CD4-positive, alpha-beta T cell treated with Interleukin-15 for 4 hours (primary cell): ENCODE results near the gene PAPLN.
"Not testable (repeated sequence)": the region's sequence is repeated elsewhere in the genome, so short reads cannot be mapped to it uniquely, and the experiment has no call there.

Experiments used
- DNase-seq: peaks from one replicate; pipeline ENCODE4 v3.0.0-alpha.2; 2020; ENCODE audit warnings: low spot score

Gene PAPLN, protein sequence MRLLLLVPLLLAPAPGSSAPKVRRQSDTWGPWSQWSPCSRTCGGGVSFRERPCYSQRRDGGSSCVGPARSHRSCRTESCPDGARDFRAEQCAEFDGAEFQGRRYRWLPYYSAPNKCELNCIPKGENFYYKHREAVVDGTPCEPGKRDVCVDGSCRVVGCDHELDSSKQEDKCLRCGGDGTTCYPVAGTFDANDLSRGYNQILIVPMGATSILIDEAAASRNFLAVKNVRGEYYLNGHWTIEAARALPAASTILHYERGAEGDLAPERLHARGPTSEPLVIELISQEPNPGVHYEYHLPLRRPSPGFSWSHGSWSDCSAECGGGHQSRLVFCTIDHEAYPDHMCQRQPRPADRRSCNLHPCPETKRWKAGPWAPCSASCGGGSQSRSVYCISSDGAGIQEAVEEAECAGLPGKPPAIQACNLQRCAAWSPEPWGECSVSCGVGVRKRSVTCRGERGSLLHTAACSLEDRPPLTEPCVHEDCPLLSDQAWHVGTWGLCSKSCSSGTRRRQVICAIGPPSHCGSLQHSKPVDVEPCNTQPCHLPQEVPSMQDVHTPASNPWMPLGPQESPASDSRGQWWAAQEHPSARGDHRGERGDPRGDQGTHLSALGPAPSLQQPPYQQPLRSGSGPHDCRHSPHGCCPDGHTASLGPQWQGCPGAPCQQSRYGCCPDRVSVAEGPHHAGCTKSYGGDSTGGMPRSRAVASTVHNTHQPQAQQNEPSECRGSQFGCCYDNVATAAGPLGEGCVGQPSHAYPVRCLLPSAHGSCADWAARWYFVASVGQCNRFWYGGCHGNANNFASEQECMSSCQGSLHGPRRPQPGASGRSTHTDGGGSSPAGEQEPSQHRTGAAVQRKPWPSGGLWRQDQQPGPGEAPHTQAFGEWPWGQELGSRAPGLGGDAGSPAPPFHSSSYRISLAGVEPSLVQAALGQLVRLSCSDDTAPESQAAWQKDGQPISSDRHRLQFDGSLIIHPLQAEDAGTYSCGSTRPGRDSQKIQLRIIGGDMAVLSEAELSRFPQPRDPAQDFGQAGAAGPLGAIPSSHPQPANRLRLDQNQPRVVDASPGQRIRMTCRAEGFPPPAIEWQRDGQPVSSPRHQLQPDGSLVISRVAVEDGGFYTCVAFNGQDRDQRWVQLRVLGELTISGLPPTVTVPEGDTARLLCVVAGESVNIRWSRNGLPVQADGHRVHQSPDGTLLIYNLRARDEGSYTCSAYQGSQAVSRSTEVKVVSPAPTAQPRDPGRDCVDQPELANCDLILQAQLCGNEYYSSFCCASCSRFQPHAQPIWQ

DNA sequence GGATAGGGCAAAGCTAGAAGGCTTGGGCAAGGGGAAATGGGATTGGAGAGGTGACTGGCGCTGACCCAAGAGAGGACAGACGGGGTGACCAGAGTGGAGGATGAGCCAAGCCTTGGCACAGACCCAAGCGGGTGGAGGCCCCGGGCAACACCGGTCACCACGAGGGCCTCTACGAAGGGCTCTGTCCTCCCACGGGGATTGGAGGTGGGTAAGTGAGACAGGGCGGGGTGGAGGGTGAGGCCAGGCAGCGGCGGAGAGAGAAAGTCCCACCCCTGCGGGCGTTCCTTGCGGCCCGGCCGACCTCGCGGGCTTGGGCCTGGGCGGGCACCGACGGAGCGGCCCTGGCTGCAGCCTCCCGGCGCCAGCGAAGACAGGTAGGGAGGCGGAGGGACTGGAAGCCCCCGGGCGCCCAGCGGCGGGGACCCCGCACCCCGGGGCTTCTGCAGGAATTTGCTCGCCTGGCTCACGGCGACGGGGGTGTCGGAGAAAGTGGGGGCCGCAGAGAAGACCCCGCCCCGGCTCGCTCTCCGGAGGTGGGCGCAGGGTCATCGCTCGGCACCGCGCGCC, at the start of gene PAPLN:
TSS of gene PAPLN (plus strand) at position 288 of the 567 bp plus-strand sequence. CDS start 2,273 bp downstream, outside the sequence.
- DNase-seq: no peak

DNA sequence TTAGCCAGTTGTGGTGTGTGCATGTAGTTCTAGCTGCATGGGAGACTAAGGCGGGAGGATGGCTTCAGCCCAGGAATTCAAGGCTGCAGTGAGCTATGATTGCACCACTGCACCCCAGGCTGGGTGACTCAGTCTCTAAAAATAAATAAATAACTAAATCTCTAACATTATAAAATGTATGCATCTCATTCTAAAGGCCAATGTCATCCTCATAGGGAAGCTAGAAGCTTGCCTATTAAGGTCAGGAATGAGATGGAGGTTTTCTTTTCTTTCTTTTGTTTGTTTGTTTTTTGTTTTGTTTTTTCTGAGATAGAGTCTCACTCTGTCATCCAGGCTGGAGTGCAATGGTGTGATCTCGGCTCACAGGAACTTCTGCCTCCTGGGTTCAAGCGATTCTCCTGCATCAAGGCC, 48.8 kb upstream of the PAPLN start:
- DNase-seq: no peak

DNA sequence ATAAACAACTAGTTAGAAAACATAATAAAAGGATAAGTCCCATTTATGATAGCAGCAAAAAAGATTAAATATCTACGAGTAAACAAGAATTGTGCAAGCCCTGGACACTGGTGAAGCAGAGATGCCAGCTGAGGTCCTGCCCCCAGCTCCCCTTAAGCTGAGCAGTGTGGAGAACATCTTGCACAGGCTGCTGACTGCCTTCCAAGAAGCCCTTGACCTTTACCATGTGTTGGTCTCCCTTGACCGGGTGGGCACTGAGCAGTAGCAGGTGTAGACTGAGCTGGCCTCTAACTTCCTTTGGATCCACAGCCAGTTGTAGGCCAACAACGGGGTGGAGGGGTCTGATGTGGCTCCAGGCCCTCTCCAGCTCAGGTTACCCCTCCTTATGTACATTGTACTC, 47.7 kb upstream of the PAPLN start:
- no peak for DNase-seq

DNA sequence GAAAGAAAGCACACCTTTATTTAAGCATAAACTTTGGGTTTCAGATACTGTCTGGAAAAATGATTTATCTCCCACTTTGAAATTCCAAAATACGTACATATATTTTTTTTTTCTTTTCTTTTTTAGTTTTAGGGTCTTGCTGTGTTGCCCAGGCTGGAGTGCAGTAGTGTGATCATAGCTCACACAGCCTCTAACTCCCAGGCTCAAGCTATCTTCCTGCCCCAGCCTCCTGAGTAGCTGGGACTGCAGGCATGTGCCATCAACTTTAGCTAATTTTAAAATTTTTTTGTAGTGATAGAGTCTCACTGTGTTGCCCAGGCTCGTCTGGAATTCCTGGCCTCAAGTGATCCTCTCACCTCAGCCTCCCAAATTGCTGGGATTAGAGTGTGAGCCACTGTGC, 45.9 kb upstream of the PAPLN start:
- DNase-seq: no peak

DNA sequence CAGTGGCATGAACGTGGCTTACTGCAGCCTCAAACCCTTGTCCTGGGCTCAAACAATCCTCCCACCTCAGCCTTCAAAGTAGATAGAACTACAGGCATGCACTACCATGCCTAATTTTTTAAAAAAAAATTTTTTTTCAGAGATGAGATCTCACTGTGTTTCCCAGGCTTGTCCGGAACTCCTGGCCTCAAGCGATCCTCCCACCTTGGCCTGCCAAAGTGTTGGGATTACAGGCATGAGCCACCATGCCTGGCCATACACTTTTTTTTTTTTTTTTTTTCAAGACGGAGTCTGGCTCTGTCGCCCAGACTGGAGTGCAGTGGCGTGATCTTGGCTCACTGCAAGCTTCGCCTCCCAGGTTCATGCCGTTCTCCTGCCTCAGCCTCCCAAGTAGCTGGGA, 43.0 kb upstream of the PAPLN start:
- not testable (repeated sequence) for DNase-seq

DNA sequence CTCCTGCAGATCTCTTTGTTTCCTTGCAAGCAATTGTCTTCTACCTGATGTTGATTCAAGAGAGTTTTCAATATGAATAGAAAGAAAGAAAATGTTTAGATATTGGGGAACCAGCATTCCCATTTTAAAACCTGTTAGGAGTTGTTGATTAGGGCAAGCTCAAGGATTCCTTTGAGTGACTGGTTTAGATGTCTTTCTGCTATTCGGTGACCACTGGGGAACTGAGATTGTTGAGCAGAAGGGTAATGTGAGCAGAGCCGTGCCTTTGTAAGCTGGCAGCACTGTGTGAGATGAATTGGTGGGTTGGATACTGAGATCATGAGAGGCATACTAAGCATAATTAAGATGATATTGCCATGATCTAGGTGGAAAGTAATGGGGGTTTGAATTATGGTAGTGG, 39.1 kb upstream of the PAPLN start:
- no peak for DNase-seq

DNA sequence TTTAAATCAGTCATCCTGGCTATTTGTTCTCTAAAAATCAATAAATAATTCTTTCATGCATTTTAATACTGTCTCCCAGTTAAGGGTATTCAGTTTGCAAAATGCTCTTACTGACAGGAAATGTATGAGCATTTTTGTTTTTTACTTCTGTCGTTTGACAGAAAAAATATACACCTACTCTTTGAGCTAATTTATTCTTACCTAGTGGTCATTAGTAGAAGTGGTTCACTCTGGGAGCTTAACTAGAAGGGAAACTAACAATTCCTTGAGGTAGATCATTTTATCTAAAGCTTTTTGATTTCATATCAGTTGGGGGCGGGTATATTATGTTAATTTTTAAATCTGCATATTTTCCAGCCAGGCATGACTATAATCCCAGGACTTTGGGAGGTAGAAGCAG, 33.8 kb upstream of the PAPLN start:
- no peak for DNase-seq

DNA sequence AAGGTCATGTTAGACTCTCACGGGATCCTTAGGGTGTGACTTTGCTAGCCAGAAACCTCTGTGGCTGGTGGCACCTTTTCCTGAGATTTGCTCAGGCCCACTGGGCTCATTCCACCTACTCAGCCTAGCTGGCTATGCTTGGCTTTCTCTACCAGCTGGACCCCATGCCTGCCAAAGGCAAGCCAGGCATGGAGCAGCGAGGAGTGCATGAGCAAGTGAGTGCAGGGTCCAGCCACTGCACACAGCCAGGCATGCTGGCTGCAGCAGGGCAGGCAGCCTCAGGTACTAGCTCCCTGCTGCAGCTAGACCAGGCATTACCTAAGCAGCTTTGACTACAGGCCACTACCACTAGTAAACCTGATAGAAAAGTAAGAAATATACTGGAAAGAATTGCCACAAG, 29.7 kb upstream of the PAPLN start:
- no peak for DNase-seq

DNA sequence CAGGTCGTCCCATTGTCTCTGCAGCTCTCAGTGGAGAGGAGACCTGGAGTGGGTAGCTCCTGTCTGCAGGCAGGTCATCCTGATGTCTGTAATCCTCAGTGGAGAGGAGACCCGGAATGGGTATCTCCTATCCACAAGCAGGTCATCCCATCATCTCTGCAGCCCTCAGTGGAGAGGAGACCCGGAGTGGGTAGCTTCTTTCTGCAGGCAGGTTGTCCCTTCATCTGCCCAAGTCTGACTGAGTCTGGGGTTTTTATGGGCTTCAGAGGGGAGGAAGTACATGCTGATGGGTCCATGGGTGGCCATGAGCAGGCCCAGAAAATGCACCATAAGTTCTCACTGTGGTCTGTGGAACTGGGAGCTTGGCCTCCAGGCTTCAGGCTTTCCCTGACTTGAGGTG, 28.9 kb upstream of the PAPLN start:
- no peak for DNase-seq

DNA sequence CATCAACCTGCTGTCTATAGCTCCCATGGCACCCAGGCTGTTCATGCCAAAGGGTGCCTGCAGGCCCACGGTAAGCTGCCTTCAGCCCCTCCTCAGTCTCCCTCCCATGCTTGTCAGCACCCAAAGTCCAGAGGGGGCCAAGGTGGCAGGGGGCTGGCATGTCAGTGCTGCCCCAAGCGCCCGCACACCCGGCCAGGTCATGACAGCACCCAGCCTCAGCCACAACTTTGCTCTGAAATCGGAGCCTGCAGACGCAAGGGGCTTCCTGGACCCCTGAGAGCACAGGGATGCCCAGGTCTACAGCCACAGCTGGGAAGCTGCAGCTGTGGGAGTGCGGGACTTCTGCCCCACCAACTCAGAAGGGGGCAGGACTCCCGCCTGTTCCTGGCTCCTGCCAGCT, 28.5 kb upstream of the PAPLN start:
- DNase-seq: no peak

DNA sequence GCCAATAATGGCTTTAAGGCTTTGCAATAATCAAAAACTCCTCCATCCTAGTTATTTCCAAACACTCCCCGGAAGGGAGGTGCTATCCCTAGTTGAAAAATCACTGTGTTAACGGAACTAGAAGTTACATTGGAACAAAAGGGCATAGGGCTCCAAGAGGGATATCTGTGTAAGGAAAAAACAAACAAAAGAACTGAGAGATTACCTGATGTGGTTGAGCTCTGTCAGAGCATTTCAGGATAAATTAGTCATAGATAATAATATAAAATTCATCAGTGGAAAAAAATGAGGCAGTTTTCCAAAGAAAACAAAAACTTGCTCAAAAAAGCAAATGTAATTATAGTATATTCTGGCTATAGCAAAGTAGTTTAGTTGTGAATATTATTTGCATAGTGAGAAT, 27.4 kb upstream of the PAPLN start:
- no peak for DNase-seq

DNA sequence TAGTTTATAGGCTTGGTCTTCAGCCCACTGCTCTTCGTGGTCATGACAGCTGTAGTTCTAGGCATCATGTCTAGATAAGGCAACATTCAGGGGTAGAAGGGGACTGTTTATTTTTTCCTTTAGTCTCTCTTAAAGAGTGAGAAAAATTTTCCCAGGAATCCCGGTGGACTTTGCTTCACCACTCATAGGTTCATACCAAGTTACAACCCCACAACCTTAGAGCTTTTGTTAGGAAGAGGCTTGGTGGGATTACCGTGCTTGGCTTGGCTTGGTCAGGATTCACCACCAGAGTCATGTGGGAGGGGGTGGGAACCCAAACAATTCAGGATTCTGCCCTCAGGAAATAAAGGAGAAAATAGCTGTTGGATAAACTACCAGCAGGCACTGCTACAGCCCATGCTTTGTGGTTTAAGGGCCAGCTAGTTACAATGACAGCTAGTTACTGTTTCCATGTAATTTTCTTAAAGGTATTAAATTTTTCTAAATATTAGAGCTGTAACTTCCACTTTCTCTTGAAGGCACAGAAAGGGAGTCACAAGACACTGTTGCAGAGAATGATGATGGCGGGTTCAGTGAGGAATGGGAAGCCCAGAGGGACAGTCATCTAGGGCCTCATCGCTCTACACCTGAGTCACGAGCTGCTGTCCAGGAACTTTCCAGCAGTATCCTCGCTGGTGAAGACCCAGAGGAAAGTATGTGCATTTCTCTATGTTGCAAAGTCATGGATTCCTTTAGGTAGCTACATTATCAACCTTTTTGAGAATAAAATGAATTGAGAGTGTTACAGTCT, 25.9 kb upstream of the PAPLN start:
- DNase-seq: no peak

DNA sequence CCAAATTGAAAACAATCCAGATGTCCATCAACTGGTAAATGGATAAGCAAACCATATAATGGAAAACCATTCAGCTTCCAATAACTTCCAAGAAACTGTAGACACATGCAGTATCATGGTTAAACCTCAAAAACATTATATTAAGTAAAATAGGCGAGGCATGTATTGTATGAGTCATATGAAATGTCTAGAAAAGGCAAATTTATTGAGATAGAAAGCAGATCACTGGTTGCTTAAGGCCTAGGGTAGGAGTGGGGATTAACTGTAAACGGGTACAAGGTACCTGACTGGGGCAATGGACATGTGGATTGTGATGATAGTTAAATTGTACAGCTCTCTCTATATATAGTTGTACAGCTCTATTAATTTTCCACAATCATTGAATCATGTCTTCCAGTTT, 21.3 kb upstream of the PAPLN start:
- DNase-seq: no peak

DNA sequence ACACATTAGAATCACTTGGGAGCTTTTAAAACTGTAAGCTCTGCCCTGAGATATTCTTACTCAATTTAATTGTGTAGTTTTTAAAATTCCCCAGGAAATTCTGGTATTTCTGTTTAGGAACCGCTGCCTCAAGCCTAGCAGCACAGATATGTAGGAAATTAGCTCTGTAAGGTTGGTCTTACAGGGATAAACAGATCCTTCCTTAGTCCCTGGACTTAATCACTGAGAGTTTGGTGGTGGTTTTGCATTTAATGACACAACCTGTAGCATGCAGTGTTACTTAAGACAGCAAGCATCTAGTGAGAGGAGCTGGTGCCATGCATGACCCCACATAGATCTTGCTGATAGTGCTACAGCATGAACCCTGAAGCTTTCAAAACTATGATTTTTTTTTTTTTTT, 19.9 kb upstream of the PAPLN start:
- DNase-seq: no peak

DNA sequence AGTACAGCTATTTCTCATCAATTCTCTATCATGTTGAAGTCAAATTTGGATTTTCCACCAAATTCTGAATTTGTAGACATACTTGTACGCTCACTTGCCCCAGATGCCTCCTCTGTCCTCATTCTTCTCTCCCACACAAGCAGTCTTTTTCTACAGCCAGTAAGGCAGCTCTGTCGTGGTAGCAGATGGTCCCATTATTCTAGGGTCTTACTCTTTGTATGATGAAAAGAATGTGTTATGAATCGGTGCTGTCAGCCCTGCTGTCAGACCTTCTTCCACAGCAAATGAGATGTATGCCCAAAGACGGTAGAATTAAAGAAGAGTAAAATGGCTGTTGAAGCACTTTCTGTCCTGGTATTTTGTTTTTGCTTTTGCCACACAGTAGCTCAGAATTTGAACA, 17.2 kb upstream of the PAPLN start:
- no peak for DNase-seq

DNA sequence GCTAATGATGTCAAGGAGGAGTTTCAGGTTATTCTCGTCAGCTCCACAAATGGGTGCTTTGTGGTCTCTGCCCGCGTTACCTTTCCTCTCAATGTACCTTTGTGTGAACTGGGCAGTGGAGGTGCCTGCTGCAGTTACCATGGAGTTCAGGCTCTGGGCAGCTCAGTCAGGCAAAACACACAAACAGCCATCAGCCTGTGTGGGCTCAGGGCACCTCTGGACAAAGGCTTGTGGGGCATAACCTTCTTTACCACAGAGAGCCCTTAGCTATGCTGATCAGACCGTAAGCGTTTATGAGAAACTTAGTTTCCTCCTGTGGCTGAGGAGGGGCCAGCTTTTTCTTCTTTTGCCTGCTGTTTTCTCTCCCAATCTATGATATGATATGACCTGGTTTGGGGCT, 16.7 kb upstream of the PAPLN start:
- no peak for DNase-seq

DNA sequence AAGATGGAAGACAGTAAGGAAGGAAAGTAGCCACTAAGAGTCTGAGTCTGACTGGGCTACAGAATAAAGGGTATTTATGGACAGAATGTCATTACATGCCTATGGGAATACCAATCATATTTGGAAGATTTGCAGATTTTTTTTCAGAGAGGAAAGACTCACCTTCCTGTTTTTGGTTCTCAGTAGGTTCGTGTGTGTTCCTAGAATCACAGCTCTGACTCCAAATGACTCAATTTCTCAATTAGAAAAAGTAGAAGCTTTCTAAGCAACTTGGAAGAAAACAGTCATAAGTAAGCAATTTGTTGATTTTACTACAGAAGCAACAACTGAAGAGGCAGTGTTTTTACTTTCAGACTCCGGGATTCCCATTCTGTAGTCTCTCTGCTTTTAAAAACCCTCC, 15.4 kb upstream of the PAPLN start:
- DNase-seq: no peak

DNA sequence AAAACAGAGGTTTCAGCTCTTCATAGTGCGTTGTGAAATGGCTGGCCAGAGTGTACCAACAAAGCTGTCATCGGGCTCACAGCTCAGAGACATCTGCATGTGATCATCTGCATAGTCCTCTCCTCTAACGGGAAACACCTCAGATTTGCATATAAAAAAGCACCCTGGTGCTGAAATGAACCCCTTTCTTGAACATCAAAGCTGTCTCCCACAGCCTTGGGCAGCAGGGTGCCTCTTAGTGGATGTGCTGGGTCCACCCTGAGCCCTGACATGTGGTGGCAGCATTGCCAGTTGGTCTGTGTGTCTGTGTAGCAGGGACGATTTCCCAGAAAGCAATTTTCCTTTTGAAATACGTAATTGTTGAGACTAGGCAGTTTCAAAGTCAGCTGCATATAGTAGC, 14.3 kb upstream of the PAPLN start:
- DNase-seq: no peak

DNA sequence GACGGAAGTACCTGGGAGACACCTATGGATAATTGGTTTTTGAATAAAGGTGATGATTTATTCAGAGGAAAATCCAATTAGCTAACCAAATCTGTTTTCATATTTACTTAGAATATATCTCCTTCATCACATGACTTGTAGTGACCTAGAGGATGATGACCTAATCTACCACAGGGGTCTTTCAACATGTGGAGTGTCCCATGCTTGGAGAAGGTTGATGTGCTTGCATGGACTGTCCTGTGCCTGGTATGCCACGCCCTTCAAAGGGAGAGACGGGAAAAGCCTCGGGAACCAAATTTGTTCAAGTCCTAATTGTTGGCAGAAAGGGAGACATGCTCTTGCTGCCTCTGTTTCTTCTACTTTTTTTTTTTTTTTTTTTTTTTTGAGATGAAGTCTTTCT, 11.8 kb upstream of the PAPLN start:
- DNase-seq: no peak

DNA sequence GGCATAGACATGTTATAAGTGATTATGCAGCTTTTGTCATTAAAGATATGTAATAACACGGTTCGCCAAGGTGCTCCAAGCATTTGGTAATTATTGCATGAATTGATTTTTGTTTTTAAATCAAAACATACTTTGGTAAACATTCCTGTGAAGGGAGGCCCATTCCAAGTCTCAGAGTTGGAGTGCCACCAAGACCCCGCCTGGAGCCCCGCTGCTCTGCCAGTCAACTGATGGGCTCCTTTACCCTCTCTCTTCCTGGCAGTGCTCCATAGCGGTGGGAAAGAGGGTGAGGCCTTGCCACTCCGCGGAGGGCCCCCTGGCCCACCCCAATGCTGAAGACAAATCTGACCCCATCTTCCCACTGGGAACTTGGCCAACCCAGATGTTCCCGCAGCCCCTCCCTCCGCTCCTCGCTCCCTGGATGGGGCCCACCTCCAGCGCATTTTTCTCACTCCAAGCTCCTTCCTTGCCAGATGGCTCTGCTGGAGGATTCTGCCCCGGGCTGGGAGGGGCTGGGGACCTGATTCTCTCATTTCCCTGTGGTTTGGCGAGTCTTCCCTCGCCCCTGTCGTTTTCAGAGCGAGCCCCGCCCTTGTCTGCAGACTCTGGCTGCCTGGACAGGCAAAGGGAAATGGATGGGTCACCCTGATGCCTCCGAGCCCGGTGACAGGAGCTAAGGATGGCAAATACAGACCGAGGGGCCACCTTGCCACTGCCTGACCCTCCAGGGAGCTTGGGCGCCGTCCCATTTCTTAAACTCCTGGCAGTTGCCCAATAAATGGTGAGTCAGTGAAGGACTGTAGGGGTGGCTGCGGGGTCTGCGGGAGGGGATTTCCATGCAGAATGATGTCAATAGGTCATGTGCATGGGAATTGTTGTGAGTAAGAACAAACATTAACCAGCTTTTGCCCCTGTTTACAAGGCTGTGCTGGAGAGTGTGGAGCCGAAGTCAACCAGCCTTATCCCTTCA, 9.2 kb upstream of the PAPLN start:
- DNase-seq: no peak
